NCI-H82 (cell line): ENCODE data around the gene FCHSD2.
"Not testable (repeated sequence)": the region's sequence is repeated elsewhere in the genome, so short reads cannot be mapped to it uniquely, and the experiment has no call there.

ENCODE experiments used
- DNase-seq: peaks from one replicate; lab custom pipeline; 2025; lab: John Stamatoyannopoulos, UW

Gene FCHSD2

DNA sequence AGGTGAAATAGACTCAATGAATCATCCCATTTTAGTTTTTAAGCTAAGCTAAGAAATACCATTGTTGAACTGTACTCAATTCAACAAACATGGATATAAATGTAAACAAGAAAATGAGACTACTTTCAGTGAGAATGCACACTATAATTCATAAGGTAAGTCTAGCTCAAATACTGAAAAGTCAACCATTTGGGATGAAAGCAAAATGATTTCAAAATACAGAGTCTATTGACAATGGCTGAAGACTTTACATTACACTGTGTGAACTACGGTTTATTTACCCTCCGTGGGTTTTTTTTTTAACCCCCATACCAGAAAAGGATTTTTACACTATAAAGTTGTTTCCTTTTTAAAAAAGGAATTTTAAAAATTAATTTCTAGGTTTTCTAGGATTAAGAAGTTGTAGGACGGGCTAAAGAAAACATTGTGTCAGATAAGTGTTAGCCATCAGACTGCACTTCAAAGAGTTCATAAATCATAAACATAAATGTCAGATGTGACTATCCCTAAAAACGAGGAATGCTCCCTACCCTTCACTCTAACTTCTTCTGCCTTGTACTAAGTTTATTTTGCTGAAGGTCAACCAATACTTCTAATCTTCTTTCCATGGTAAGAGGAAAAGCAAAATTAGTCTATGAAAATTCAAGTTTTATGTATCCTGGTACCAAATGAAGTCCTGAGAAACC lies 83.0 kb downstream of the FCHSD2 start:
- no peak for DNase-seq

DNA sequence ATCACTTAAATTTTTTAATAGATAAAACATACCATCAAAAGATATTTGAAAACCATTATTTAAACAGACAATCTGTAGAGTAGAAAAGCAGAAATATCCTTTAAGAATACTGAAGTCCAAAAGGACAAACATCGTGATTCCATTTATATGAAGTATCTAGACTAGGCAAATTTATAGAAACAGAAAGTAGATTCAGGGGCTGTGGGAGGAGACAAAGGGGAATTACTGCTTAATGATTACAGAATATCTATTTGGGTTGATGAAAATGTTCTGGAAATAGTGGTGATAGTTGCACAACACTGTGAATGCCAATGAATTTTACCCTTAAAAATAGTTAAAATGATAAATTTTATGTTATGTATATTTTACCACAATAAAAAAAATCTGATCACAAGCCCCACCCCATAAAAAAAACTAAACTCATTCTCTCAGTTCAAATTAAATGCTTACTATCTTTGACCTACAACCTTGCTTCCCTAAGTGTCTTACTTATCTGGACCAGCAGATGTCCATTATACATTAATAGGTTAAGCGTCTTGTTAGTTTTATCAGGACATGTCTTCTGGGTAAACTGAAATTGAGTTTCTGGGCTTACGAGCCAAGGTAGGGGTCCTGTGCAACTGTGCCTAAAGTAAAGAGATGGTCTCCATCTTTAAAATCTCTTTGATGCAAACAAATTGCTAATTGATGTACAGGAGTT lies 86.3 kb downstream of the FCHSD2 start:
- DNase-seq = no peak

DNA sequence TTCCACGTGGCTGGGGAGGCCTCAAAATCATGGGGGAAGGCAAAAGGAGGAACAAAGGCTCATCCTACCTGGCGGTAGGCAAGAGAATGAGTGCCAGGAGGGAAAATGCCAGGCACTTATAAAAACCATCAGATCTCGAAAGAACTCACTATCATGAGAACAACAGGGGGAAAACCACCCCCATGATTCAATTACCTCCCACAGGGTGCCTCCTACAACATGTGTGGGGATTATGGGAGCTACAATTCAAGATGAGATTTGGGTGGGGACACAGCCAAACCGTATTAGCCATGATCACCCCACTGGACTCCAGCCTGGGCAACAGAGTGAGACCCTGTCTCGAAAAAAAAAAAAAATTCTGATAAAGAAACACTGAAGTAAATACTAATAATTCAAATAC lies 87.1 kb downstream of the FCHSD2 start:
- no peak for DNase-seq

DNA sequence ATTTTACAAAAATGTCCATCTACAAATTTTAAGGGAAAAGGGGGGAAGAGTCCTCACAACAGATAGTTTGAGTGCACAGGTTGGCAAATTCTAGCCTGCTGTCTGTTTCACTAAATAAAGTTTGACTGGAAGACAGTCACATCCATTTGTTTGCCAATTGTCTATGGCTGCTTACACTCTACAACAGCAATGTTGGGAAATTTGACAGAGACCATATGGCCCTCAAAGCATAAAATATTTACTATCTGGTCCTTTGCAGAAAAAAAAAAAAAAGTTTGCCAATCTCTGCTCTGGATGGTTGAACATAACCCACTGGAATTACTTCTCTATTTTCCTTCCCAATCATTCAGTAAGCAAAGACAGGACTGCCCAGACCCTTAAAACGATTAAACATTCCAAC lies 88.2 kb downstream of the FCHSD2 start:
- DNase-seq = no peak

DNA sequence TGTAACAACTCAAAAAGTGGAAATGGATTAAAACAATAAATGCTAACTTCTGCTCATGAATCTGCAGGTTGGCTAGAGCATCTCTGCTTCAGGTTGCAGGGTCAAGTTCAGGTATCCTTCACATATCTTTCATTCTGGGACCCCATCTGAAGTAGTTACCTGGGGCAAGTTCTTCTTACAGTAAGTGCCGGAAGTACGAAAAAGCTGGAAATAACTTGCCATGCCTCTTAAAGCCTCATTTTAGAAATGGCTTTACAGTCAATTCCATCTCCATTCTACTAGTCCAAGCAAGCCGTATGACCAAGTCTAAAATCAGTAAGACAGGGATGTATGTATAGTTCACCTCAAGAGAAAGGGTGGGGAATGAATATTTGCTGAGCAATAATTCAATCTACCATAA lies 93.7 kb downstream of the FCHSD2 start:
- no peak for DNase-seq

DNA sequence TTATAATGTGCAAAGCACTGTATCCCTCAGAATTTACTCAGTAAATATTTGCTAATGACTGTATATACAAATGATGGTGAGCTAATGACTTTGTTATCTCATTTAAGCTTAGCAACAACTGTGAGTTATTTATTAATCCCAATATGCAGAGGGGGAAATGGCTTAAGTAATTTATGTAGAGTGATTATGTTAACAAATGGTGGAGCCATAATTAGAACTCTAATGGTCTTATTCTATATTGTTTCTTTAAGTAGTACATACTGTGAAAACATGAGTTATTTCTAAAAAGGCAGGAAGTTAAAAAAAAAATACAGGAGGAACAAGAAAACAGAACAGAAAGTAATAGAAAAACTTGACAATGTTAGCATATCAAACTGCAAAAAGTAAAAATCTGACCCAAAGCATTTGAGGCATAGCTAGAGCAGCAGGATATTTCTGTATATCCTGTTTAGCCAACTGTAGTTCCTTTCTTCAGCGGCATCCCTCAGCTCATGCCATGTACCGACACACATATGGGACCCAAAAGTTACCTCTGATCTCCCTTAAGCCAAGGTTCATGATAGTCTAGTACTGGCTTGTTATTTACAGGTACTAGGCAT lies 94.2 kb downstream of the FCHSD2 start:
- DNase-seq = peak; percentile 21

DNA sequence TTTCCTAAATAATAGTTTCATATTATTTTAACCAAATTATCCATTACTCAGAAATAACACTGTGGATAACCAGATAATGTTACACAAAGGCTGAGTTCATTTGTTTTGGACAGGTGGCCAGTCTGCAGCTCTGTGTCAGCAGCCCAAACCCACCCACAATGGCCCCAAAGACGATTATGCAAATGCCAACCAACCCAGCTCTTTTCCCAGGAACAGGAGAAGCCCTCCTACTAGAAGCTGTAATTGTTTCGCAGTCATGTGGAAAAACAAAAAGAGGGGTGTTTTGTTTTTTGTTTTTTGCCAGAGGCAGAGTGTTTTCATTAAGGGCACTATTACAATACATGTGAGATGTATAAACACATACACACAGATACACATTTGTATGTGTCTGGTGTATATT lies 102.1 kb downstream of the FCHSD2 start:
- DNase-seq = peak; percentile 83

DNA sequence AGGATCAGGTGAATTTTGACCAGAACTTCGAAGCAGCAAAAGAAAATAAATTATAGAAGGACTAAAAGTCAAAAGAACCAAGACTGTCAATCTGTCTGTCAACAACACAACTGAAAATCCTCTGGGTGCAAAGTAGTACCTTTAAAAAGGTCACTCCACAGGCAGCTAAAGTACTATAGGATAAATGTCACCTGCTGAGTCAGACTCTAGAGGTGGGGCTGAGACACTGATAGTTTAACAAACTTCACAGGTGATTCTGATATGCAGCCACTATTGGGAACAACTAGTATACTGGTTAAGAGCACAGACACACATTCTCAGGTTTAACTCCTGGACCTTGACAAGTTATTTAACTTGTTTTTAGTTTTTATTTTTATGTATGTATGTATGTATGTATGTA lies 107.3 kb downstream of the FCHSD2 start:
- DNase-seq = no peak

DNA sequence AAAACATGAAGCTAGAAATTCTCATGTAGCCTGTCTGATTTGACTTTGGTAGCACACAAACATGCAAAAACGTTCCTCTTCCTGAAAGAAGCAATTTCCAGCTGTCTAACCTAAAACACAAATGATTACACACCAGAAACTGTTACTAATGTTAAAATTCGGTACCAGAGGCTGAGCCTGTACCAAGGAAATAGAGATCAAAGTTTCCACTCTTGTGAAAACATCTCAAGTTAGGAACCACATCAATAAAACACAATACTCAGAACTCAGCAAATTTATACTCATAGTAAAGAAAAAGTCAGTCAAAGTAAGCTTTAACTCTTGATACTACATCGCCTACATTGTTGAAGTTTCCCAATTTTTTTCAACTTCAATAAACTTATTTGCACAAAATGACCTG lies 107.8 kb downstream of the FCHSD2 start:
- no peak for DNase-seq

DNA sequence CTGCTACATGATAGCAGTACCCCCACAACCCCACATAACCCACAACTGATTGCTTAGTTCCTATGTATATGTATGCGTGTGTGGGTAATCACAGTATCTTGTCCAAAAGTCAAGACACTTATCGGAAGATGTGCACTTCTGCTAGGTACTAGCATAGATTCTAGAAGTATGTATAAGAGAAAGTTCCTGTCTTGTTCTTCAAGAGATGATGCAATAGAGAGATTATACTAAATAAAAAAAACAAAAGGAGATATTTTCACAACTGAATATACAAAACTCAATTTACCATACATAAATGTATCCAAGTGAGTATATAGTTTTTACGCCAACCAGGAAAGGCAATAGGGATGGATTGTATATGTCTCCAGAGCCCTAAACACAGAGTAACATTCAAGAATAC lies 112.0 kb downstream of the FCHSD2 start:
- DNase-seq = no peak

DNA sequence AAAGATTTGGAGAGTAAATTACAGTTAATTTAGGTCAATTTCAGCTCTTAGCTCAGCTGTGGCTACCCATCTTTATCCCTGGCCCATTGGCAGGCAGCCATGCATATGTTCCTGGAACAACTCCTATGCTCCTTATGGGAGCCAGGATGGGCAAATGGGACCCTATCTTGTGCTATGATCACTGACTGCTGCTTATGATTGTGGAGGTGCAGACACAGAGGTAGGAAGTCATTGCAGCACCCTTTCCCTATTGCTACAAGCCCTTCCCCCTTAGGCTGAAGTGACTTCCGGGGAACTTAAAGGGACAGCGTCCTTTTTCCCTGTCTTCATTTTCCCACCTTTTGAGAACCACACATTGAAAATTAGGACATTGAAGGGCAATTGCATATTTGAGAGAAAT lies 112.7 kb downstream of the FCHSD2 start:
- DNase-seq = no peak

DNA sequence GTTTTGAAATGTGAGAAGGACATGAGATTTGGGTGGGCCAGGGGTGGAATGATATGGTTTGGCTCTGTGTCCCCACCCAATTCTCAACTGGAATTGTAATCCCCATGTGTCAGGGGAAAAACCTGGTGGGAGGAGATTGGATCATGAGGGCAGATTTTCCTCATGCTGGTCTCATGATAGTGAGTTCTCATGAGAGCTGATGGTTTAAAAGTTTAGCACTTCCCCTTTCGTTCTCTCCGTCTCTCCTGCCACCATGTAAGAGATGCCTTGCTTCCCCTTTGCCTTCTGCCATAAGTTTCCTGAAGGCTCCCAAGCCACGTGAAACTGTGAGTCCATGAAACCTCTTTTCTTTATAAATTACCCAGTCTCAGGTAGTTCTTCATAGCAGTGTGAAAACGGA lies 113.5 kb downstream of the FCHSD2 start:
- no peak for DNase-seq

DNA sequence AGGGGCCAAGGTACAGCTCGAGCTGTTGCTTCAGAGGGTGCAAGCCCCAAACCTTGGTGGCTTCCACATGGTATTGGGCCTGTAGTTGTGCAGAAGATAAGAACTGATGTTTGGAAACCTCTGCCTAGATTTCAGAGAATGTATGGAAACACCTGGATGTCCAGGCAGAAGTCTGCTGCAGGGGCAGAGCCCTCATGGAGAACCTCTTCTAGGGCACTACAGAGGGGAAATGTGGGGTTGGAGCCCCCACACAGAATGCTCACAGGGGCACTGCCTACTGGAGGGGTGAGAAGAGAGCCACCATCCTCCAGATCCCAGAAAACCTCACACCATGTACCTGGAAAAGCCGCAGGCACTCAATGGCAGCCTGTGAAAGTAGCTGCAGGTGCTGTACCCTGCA lies 114.3 kb downstream of the FCHSD2 start:
- DNase-seq = not testable (repeated sequence)

DNA sequence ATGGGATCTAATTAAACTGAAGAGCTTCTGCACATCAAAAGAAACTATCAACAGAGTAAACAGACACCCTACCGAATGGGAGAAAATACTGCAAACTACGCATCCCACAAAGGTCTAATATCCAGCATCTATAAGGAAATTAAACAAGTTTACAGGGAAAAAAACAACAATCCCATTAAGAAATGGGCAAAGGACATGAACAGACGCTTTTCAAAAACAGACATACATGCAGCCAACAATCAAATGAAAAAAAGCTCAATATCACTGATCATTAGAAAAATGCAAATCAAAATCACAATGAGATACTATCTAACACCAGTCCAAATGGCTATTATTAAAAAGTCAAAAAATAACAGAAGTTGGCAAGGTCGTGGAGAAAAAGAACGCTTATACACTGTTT lies 117.5 kb downstream of the FCHSD2 start:
- DNase-seq = no peak

DNA sequence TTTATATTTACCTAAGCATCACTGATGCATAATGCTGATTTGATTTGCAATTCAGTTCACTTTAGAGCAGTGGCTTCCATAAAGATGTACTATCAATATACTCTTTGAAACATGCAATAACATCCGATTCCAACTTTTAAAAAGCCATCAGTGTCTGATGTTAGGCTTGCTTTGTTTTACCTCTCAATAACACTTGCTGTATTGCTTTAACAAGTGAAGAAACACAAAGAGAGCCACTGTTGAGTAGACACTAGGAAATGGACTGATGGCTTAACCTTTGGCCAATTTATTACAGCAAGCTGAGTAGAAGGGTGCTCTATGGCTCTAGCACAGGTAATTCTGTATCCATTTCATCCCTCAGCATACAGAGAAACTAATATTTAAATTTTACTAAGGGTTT lies 122.1 kb downstream of the FCHSD2 start:
- DNase-seq = no peak

DNA sequence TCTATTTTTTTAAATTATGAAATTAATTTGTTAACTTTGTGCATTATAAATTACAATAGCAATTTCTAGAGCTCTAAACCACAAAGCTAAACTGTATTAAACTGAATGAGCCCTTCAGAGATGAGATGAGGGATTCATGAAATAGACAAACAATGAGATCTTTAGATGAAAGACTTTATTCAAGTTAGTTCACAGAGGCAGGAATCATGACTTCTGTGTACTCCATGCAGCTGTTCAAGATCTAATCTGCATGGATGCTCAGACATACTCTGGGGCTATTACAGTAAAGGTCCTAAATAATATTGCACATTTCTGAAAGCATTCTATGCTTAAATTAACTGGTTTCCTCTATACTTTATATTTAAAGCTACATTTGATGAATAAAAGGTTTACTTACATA lies 122.7 kb downstream of the FCHSD2 start:
- no peak for DNase-seq

DNA sequence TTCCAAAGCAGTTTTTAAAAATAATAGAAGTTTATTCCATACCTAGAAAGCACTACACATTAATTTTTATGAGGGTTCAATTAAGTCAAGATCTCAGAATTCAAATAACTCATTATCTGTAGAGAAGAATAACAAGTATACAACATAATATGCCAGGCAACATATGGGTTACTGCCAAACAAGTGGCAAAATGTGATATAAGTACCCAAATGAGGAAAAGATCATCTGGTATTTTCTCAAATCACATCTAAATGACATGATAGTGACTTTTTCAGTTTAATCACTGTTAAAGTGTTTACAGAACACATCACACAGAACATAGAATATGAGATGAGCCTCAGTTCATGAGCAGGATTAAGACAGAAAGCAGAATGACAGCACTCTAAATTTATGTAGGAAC lies 123.3 kb downstream of the FCHSD2 start:
- DNase-seq = no peak

DNA sequence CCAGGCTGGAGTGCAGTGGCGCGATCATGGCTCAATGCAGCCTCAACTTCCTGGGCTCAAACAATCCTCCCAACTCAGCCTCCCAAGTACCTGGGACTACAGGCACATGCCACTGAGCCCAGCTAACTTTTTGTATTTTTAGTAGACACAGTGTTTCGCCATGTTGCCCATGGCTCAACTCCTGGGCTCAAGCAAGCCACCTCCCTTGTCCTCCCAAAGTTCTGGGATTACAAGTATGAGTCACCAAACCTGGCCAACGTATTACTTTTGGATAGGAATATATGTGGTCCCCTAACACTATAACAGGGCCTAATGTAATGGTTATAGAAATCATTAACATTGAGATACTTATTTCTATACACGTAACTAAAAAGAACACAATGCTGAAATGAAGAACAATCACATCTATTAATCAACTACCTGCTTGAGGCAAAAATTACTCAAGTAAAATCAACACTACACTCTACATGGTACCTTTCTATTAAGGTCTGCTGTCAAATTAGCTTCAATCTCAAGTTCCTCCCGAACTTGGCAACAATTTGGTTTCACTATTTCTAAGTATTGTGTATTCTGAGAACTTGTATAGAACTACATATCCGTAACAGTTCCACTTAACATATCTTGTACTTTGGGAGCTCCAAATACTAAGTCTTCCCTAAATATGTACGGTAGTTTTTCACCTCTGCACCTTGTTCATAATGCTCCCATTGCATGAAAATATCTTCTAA lies 124.9 kb downstream of the FCHSD2 start:
- no peak for DNase-seq

DNA sequence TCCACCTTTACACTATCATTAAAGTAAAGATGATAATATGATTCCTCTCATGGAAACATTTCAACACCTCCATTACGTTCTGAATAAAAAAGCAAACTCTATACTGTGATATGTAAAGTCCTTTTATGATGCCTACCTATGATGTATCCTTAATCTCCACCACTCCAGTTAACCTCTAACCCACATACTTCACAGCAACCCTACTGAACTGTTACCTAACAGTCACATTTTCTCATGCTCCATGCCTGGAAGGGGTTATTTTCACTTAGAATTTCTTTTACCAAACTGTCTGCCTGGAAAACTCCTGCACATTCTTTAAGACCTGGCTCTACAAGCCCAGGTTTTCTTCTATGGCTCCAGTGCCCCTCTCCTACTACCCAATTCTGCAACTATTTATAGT lies 129.1 kb downstream of the FCHSD2 start:
- DNase-seq = no peak

DNA sequence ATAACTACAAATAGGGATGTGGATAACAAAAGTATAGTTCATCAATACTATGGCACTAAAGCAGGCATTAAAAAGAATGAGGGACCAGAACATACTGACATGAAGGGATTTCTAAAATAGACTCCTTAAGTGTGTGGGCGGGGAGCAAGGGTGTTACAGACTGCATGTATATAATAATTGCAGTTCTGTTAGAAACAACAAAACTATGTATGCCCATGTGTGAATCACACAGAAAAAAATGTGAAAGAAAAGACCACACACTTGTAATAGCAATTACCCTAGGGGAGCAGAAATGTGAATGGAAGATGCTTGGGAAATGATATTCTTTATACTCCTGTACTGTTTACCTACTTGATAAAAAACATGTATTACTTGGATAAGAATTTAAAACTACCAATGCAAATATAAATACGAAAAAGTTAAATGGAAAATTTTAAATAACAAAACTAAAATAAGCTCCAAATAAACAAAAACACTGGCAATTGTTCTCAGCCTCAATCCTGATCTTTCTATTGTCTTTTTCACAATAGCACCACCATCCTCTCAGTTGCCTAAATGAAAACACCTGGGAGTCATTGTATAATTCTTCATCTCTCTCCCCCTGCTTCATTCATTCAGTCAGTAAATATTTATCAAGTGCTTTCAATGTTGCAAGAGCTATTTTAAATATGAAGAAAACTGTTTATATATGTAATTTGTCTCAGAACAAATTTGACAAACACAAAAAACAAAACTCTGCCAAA lies 129.8 kb downstream of the FCHSD2 start:
- no peak for DNase-seq

DNA sequence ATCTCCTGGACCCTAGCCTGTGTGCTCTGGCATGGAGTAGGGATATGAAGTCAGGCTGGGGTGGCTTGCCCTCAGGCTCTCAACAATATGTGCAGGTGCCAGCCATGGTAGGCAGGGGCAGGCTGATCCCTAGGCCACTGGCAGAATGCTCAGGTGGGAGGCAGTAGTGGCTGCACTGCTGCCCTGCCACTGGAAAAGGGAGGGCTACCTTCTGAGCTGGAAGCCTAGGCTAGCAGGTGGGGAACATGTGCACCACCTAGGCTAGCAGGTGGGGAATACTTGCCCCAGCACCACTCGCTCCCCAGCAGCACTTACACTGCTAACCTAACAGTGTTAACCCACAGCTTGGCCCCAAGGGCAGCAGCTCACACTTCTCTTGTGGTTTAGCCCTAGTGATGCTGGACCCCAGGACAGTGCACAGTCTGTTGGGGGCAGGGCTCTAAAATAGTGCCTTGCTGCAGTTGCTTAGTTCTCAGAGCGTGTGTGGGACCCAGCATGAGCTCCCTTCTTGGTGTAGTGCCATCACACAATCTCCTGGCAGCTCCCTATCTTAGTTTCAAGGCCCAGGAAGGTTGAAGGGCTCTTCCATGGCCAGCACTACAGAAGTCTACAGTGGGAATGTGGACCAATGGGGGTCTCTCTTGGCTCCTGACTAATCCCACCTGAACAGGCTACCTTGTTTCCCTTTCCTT lies 130.8 kb downstream of the FCHSD2 start:
- no peak for DNase-seq

DNA sequence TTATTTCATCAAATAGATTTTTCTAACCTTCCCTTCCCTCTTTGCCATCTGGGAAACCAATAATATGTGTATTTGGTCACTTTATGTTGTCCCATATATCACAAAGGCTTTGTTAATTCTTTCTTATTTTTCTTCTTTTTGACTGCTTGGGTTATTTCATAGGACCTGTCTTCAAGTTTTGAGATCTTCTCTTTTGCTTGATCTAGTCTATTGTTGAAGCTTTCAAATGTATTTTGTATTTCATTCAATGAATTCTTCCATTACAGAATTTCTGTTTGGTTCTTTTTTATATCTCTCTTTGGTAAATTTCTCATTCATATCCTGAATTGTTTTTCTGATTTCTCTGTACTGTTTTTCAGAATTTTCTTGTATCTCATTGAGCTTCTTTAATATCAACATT lies 132.1 kb downstream of the FCHSD2 start:
- DNase-seq = no peak
